Endometrial microvascular endothelial cells (primary cell): Measurements from ENCODE around the gene TK1. TPM values are rescaled to one million over a fixed set of nuclear protein-coding genes. Genes with fewer than 3 reads are reported as not detected.
"Not testable (repeated sequence)": the region's sequence is repeated elsewhere in the genome, so short reads cannot be mapped to it uniquely, and the experiment has no call there.

ENCODE experiments used
- in situ Hi-C: cut with HindIII; loops from 2 replicates; pipeline ENCODE4 v1.10.0; 2017; ENCODE audit warnings: low sequenced_read_pairs, low pct_unique_long_range_greater_than_20kb; ENCODE audit errors: inconsistent ontology term
- total RNA-seq: library from RNA; depleted of rRNA; stranded (reverse); fragments of >200 nt; gene quantifications from one replicate; pipeline ENCODE4 v1.2.3, GENCODE V29; 2015; ENCODE audit errors: inconsistent ontology term

TK1 gene, protein sequence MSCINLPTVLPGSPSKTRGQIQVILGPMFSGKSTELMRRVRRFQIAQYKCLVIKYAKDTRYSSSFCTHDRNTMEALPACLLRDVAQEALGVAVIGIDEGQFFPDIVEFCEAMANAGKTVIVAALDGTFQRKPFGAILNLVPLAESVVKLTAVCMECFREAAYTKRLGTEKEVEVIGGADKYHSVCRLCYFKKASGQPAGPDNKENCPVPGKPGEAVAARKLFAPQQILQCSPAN
- total RNA-seq, result 139 TPM

DNA sequence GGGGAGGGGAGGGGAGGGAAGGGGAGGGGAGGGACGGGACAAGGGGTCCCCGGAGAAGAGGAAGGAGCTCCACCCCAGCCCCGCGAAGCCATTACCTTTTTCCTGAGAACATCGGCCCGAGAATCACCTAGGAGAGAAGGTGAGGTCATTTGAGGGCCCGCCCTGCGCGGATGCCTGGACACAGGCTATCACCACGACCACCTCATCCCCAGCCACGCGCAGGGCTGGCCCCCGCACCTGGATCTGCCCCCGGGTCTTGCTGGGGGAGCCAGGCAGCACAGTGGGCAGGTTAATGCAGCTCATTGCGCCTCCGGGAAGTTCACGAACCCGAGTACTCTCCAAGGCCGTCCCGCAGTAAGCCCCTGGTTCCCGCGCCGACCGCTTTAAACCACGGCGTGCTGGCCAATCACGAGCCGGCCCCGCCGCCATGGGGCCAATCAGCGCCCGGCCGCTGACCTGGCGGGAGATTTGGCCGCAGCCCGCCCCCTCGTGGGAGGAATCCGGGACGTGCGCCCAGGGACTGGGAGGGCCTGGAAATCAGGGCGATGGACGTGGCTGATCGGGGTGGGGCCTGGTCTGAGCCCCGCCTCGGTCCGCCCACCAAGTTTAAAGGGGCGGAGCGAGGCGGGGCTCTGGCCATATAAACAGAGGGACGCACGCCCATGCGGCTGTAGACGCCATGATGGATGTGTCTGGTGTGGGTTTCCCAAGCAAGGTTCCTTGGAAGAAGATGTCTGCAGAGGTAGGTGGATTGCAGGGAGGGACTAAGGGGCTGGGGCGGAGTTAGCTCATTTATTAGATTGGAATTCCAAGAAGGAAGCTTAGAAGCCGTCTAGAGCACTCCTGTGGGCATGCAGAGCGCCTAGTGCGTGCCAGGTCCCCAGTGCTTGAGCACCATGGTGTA, at the start of gene TK1, which contains the start of gene AFMID:
Gene TK1 (minus strand): TSS at position 361 of the 904 bp plus-strand sequence. CDS start 58 bp downstream, at position 303.
Gene AFMID (plus strand): TSS at position 671 of the 904 bp plus-strand sequence. CDS start 9 bp downstream, at position 680.
- in situ Hi-C loops, result no loop called here

DNA sequence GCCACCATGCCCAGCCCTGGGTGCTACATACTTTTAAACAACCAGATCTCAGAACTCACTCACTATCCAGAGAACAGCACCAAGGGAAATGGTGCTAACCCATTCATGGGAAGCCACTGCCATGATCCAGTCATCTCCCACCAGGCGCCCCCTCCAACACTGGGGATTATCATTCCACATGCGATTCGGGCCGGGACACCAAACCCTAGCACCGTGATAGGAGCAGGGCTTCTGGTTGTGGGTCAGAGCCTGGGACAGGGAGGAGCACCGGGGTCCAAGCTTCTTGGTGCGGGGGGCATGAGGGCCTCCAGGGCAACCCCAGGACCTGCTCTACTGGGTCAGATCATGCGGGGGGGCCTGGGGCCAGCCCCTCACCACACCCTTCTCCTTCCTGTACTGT, 49.0 kb upstream of the TK1 start:
- in situ Hi-C loops, result no loop called here

DNA sequence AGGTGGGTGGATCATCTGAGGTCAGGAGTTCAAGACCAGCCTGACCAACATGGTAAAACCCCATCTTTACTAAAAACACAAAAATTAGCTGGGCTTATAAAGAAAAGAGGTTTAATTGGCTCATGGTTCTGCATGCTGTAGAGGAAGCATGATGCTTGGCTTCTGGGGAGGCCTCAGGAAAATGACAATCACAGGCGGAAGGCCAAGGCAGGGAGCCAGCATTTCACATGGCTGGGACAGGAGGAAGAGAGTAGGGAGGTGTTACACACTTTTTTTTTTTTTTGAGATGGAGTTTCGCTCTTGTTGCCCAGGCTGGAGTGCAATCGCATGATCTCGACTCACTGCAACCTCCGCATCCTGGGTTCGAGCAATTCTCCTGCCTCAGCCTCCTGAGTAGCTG, 48.2 kb upstream of the TK1 start:
- in situ Hi-C loops, result not testable (repeated sequence)

DNA sequence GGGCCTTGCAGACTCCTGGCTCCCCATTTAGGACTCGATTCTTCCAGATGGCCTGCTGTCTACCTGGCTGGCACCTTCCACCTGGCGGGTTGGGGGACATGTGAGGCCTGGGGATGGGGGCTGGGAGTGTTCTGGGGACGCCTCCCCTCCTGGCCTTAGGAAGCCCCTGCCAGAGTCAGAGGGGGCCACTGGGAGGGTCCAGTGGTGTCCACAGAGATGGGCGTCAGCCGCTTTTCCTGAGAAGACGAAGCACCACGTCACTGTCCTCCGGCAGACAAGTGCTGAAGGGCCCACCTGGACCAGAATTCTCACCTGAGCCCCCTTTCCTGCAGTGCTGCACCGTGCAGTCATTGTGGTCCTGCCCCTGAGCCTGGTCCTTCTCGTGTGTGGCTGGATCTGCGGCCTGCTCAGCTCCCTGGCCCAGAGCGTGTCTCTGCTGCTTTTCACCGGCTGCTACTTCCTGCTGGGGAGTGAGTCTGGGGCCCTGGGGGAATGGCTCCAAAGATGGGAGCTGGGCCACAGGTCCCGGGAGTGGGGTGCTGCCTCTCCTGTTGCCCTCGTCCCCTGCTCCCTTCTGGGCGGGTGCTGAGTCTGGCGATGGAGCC, 47.5 kb upstream of the TK1 start:
- in situ Hi-C loops, result no loop called here

DNA sequence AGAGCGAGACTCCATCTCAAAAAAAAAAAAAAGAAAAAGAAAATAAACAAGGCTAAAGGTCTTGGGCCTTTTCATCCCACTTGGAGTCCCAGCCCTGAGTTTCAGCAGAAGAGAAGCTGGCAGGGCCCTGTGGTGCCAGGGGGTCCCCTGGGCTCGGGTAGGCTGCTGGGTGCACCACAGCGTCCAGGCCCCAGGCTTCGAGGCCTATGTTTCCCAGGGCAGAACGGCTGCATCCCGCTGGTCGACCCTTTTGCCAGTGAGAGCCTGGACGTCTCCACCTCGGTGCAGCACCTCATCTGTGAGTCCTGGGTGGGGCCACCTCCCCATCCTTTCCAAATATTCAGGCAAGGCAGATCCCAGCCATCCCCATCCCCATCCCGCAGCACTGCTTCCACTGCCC, 46.8 kb upstream of the TK1 start:
- in situ Hi-C loops, result no loop called here

DNA sequence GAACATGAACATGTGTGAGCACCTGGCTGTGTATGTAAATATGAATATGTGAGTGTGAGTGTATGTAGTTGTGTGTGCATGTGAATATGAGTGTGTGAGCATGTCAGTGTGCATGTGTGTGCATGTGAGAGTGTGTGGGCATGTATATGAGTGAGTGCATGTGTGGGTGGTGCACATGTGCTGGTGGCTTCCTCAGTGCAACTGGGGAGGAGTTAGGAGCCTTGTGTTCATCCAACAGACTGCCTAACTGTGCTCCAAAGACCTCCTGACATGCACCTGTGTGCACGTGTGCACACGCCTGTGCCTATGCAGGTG, 46.0 kb upstream of the TK1 start:
- in situ Hi-C loops, result no loop called here

DNA sequence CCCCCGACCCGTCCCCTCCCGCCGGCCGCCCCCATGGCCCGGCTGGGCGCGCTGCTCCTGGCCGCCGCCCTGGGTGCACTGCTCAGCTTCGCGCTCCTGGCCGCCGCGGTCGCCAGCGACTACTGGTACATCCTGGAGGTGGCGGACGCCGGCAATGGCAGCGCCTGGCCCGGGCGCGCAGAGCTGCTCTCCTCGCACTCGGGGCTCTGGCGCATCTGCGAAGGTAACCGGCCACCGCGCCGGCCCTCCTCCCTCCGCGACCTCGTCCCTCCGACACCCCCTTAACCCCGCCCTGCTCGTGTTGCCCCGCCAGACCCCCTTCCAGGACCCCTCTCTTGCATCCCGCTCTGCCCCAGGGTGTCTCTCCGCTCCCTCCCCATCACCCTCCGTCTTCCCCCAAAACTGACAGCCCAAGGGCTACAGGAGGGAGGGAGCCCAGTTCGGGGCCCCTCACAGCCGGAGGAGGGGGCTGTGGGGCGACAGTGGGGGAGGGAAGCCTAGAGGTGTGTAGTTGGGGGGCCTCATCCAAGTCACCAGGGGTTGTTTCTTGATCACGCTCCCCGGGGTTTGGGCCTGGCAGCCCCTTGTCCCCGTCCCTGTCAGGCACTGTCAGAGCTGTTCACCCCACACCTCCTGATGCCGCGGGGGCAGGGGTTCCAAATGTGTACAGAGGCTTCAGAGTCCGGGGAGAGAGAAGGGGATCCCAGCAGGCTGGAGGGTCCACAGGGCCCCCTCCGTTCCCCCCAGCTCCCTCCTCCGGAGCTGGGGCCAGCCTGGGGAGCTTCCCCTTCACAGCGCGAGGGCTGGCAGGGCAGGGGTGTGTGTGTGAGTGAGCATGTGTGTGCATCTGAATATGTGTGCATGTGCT, 45.4 kb upstream of the TK1 start:
- in situ Hi-C loops, result no loop called here

DNA sequence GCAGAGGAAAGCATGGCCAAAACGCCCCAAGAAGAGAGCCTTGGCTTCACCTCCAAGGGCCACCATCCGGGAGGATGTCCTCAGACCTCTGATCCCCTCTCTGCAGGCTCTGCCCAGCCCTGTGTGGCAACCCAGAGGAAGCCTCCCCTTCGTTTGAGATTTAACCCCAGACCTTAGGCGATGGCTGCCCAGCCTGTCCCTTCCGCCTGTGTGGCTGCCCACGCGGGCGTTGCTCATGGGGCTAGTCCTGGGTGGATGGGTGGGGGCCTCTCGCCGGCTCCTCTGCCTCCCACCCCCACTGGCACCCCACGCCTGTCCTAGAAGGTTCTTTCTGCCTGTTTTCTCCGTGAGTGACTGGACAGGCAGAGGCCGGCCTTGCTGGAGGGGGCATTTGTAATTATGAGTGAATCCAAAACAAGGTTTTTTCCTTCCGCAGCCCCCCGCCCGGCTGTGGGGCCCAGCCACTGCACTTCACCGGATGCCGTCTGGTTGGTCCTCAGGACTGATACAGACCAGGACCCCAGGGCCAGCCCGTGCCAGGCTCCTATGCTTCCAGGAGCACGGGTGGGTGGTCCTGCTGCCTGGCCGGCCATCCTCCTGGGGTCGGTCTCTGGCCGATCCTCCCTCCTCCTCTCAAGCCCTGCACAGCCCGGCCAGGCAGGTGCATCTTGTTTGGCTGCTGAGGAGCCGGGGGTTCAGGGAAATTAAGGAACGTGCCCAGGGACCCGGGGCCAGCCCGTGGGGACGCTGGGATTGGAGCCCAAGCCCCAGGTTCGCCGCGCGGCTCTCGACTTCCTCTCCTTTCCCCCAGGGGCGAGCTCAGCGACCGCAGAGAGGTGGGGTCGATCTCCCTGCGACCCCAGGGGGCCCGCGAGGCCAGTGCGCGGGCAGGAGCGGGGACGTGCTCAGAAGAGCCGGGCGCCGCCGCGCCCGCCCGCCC, 44.4 kb upstream of the TK1 start, which contains the start of gene TMEM235:
Gene TMEM235 (plus strand): TSS at position 636 of the 940 bp plus-strand sequence. CDS start 393 bp downstream, outside the sequence.
- in situ Hi-C loops, result no loop called here

DNA sequence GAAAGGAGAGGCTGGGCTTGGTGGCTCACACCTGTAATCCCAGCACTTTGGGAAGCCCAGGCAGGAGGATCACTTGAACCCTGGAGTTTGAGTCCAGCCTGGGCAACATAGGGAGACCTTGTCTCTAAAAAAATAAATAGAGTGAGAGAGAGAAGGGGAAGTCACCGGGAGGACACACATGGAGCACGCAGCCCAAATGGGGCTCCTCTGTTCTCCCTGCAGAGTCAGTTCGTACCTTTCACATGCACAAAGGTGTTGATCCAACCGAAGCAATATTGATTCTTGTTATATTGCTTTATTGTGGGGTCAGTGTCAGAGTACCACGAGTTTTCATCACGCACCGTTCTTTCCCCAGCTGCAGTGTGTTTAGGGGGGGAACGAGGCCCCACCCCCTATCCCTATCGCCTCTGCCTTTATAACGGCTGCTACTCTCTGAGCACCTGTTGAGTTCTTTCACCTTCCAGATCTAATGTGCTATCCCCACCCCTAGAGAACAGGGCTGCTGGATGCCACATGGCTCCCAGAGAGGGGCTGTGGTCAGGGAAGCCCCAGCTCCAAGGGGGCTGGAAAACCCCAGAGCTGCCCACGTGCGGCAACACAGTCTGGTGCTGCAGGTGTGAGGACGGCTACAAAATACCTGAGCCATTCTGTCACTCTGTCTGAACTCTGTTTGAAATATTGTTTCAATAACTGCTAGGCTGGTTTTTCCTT, 43.6 kb upstream of the TK1 start:
- in situ Hi-C loops, result no loop called here

DNA sequence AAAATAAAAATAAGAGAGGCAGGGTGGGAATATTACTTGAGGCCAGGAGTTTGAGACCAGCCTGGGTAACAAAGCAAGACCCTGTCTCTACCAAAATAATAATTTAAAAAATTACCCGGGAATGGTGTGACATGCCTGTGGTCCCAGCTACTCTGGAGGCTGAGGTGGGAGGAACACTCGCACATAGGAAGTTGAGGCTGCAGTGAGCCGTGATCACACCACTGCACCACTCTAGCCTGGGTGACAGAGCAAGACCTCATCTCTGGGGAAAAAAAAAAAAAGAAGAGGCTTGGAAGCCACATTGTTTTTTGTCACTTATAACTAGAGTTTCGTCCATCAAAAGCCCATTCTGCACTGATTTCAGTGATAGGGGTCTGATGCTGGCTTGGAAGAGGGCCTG, 41.3 kb upstream of the TK1 start:
- in situ Hi-C loops, result no loop called here

DNA sequence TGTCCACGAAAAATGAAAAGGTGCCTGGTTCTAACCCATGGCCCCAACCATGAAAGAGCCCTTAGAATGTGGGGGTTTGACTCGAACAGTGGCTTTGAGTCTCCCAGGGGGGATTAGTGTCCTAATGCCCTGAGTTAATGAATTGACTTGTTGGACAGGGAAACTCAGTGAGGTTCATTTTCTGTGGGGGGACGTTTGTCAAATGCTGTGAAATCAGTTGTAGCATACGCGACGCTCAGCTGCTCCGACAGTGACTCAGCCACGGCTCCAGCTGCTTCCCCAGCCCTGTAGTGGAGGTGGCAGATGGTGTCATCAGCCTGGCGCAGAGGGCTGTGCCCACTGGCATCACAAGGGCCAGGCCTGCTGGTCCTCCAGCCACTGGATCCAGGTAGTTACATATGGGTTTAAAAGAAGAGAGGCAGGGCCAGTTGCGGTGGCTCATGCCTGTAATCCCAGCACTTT, 40.6 kb upstream of the TK1 start:
- in situ Hi-C loops, result no loop called here

DNA sequence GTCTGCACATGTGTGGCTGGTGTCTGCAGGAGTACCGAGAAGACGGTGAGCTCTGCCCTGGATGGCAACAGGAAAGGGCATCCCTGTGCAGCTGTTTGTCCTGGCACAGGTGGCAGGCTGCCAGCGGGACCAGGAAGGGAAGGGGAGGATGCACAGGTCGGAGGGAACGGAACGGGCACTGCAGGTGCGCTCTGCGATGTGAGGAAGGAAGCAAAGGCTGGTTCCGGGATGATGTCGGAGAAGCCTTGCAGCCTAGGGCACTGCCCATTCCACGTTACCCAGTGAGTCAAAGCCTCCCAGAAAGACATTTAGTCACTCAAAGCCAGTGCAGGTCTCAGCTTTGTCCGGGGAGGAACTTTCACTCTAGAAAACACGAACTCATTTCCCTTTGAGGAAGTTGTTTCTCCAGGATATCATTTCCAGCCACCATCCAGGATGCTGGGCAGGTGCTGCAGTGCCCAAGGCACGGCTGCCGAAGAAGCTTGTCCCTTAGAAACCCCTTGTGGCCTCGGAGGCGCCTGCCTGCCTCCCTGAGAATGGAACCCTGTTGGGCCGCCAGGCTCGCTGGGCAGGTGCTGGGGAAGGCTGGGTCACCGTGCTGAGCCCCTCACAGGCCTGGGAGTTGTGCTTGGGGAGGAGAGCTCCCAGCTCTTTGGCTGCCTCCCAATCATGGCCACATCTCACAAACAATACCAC, 40.1 kb upstream of the TK1 start:
- in situ Hi-C loops, result no loop called here

DNA sequence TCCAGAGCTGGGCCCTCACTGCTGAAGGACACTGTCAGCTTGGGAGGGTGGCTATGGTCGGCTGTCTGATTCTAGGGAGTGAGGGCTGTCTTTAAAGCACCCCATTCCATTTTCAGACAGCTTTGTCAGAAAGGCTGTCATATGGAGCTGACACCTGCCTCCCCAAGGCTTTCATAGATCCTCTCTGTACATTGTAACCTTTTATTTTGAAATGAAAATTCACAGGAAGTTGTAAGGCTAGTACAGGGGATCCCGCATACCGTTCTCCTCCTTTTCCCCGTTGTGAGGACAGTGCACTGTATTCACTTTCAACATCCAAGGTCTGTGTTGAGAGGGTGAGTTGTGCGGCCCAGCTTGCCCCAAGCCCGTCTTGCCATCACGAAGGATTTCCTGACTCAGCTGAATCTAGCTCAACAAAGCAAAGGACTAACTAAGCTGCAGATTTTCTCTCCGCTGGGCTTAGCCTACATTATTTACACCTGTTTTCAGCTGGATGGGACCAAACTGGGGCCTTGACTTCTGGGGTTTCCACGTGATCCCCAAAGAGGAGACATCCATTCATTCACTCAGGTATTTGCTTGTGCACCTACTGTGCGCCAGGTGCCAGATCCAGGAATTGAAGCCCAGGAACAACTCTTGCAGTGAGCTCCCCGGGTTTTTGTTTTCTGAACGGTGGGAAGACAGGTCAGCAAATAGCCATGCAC, 39.4 kb upstream of the TK1 start:
- in situ Hi-C loops, result no loop called here

DNA sequence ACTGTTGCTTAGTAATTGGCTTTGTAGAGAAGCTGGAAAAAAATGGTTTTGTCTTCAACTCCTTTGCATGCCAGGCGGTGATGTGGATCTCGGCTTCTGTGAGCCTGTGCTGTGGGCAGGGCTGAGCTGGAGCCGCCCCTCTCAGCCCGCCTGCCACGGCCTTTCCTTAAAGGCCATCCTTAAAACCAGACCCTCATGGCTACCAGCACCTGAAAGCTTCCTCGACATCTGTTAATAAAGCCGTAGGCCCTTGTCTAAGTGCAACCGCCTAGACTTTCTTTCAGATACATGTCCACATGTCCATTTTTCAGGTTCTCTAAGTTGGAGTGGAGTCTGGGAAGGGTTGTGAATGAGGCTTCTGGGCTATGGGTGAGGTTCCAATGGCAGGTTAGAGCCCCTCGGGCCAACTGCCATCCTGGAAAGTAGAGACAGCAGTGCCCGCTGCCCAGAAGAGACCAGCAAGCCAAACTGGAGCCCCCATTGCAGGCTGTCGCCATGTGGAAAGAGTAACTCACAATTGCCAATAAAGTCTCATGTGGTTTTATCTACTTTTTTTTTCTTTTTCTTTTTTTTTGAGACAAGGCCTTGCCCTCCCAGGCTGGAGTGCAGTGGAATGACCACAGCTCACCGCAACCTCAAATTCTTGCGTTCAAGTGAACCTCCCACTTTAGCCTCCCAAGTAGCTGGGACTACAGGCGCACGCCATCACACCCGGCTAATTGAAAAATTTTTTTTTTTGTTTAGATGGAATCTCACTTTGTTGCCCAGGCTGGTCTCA, 38.4 kb upstream of the TK1 start:
- in situ Hi-C loops, result no loop called here
